Neural cell (in vitro differentiated cells): ENCODE measurements around the gene SAMD8.

ENCODE experiments used
- EP300 ChIP-seq: fragments of 450-650 bp; conservative IDR thresholded peaks from 2 replicates; pipeline ENCODE4 v1.6.1; 2014; ENCODE audit warnings: antibody characterized with exemption, mild to moderate bottlenecking, moderate library complexity; ENCODE audit not compliant: poor library complexity, severe bottlenecking
- EZH2 ChIP-seq: fragments of 200-600, 300-800 bp; shearing (Covaris generic), sonication (generic); IDR thresholded peaks from 2 replicates; pipeline ENCODE4 v1.6.1; 2014; ENCODE audit warnings: antibody characterized with exemption, low read length, borderline replicate concordance, mild to moderate bottlenecking; ENCODE audit not compliant: insufficient read depth, poor library complexity, severe bottlenecking
- POLR2AphosphoS5 ChIP-seq: IDR thresholded peaks from 2 replicates; pipeline ENCODE4 v1.6.1; 2012
- RAD21 ChIP-seq: fragments of 450-650 bp; conservative IDR thresholded peaks from 2 replicates; pipeline ENCODE4 v1.6.1; 2014; ENCODE audit warnings: antibody characterized with exemption, mild to moderate bottlenecking, moderate library complexity
- SMC3 ChIP-seq: fragments of 450-650 bp; conservative IDR thresholded peaks from 2 replicates; pipeline ENCODE4 v1.6.1; 2014; ENCODE audit warnings: antibody characterized with exemption, mild to moderate bottlenecking, moderate library complexity; ENCODE audit not compliant: poor library complexity
- TAF1 ChIP-seq: IDR thresholded peaks from 2 replicates; pipeline ENCODE4 v1.6.1; 2012; ENCODE audit warnings: low read depth
- TF ChIP-seq, protein P1 (sequence below): fragments of 450-650 bp; IDR thresholded peaks from 2 replicates; pipeline ENCODE4 v1.5.1; 2014; ENCODE audit warnings: antibody characterized with exemption, mild to moderate bottlenecking, moderate library complexity; ENCODE audit not compliant: poor library complexity, severe bottlenecking
- TF ChIP-seq, protein P2 (sequence below): IDR thresholded peaks from 2 replicates; pipeline ENCODE4 v1.6.1; 2012; ENCODE audit warnings: borderline replicate concordance

DNA sequence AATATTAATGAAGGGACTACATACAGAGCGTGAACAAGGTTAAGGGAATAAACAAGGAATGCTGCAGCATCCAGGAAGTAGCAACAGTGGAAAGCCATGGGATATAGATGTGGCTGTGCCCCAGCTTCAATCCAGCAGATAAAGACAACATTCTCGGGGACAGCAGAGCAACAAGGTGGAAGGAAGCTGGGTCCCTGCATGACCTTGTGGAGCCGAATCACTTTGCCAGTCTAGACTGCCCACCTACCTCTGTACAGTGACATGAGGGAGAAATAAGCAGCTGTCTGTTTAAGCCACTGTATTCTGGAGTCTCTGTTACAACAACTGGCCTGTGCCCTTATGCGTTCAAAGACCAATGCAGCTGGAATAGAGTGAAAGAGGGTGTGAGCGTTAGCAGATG is 30.1 kb upstream of the SAMD8 start:
- TF ChIP-seq, protein P1, sequence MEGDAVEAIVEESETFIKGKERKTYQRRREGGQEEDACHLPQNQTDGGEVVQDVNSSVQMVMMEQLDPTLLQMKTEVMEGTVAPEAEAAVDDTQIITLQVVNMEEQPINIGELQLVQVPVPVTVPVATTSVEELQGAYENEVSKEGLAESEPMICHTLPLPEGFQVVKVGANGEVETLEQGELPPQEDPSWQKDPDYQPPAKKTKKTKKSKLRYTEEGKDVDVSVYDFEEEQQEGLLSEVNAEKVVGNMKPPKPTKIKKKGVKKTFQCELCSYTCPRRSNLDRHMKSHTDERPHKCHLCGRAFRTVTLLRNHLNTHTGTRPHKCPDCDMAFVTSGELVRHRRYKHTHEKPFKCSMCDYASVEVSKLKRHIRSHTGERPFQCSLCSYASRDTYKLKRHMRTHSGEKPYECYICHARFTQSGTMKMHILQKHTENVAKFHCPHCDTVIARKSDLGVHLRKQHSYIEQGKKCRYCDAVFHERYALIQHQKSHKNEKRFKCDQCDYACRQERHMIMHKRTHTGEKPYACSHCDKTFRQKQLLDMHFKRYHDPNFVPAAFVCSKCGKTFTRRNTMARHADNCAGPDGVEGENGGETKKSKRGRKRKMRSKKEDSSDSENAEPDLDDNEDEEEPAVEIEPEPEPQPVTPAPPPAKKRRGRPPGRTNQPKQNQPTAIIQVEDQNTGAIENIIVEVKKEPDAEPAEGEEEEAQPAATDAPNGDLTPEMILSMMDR: no peak
- no peak for TF ChIP-seq EZH2
- TF ChIP-seq, protein P2, sequence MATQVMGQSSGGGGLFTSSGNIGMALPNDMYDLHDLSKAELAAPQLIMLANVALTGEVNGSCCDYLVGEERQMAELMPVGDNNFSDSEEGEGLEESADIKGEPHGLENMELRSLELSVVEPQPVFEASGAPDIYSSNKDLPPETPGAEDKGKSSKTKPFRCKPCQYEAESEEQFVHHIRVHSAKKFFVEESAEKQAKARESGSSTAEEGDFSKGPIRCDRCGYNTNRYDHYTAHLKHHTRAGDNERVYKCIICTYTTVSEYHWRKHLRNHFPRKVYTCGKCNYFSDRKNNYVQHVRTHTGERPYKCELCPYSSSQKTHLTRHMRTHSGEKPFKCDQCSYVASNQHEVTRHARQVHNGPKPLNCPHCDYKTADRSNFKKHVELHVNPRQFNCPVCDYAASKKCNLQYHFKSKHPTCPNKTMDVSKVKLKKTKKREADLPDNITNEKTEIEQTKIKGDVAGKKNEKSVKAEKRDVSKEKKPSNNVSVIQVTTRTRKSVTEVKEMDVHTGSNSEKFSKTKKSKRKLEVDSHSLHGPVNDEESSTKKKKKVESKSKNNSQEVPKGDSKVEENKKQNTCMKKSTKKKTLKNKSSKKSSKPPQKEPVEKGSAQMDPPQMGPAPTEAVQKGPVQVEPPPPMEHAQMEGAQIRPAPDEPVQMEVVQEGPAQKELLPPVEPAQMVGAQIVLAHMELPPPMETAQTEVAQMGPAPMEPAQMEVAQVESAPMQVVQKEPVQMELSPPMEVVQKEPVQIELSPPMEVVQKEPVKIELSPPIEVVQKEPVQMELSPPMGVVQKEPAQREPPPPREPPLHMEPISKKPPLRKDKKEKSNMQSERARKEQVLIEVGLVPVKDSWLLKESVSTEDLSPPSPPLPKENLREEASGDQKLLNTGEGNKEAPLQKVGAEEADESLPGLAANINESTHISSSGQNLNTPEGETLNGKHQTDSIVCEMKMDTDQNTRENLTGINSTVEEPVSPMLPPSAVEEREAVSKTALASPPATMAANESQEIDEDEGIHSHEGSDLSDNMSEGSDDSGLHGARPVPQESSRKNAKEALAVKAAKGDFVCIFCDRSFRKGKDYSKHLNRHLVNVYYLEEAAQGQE: no peak
- no peak for TF ChIP-seq EP300
- no peak for TF ChIP-seq POLR2AphosphoS5
- no peak for TF ChIP-seq TAF1
- TF ChIP-seq RAD21: no peak
- TF ChIP-seq SMC3: no peak
